Ammon's horn (tissue), 1 donor: ENCODE results near the gene HPDL.
"Not testable (repeated sequence)": the region's sequence is repeated elsewhere in the genome, so short reads cannot be mapped to it uniquely, and the experiment has no call there.

ENCODE experiments used
- DNase-seq: peaks from one replicate; pipeline ENCODE4 v3.0.0-alpha.2; 2016; ENCODE audit warnings: low spot score

HPDL gene

DNA sequence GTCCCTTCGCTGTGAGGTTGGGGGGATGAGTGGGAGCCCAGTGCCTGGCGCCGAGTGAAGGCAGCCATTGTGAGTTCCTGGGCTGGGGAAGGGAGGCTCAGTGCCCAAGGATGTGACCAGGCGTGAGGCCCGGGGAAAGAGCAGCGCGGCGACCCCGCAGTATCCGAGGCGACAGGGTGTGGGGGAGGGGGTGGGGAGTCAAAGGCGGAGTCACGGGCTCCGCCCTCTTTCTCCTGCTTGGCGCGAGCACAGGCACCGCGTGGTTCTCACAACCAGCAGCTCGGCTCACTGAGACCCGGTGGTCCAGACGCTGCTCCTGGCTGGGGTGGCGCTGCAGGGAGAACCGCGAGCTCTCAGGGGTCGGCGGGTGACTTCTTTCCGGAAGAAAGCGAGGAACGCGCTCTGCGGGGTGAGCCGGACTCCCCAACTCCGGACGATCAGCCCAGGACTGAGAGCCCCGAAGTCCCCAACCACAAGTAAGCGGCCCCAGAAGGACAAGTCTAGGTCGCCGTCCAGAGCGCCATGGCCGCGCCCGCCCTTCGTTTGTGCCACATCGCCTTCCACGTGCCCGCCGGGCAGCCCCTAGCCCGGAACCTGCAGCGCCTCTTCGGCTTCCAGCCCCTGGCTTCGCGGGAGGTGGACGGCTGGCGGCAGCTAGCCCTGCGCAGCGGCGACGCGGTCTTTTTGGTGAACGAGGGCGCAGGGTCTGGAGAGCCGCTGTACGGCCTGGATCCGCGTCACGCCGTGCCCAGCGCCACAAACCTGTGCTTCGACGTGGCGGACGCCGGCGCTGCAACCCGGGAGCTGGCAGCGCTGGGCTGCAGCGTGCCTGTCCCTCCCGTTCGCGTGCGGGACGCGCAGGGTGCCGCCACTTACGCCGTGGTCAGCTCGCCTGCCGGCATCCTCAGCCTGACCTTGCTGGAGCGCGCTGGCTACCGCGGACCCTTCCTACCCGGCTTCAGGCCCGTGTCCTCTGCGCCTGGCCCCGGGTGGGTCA is at the start of gene HPDL:
HPDL (plus strand) TSS at position 269 of the 997 bp plus-strand sequence; CDS start at position 523, 254 bp downstream.
- peak; percentile 83 for DNase-seq

DNA sequence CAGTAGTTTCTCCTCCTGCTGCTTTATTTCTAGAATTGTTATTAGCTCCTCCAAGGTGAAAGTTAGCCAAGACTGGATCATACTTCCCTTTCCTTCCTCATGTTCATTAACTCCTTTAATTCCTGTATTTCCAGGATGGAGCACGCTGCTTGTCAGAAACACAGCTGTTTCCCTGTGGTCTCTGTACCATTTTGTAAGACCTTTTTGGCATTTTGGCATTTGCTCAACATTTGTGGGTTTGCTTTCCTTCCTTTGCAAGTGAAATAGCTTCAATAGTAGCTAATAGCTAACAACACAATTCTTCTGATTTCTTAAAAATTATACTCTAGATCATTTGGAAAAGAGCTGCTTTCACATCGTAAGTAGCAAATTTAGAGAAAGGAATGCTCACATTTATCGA is 44.3 kb upstream of the HPDL start:
- no peak for DNase-seq

DNA sequence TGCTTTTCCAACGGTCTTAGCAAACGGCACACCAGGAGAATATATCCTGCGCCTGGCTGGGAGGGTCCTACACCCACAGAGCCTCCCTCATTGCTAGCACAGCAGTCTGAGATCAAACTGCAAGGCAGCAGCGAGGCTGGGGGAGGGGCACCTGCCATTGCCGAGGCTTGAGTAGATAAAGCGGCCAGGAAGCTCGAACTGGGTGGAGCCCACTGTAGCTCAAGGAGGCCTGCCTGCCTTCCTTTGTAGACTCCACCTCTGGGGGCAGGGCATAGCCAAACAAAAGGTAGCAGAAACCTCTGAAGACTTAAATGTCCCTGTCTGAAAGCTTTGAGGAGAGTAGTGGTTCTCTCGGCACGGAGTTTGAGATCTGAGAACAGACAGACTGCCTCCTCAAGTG is 41.8 kb upstream of the HPDL start:
- not testable (repeated sequence) for DNase-seq

DNA sequence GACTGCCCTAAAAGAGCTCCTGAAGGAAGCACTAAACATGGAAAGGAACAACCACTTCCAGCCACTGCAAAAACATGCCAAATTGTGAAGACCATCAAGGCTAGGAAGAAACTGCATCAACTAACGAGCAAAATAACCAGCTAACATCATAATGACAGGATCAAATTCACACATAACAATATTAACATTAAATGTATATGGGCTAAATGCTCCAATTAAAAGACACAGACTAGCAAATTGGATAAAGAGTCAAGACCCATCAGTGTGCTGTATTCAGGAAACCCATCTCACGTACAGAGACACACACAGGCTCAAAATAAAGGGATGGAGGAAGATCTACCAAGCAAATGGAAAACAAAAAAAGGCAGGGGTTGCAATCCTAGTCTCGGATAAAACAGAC is 40.2 kb upstream of the HPDL start:
- not testable (repeated sequence) for DNase-seq

DNA sequence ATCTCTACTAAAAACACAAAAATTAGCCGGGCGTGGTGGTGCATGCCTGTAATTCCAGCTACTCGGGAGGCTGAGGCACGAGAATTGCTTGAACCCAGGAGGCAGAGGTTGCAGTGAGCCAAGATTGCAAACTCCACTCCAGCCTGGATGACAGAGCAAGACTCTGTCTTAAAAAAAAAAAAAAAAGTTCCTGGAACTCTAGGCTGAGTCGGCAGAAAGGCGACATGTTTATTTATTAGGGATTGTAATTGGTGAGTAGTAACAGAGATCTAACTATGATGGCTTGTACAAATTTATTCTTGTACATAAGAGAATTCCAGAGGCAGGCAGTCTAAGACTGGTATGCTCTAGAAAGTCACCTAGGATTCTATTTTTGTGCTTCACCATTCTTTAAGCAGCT is 35.7 kb upstream of the HPDL start:
- not testable (repeated sequence) for DNase-seq

DNA sequence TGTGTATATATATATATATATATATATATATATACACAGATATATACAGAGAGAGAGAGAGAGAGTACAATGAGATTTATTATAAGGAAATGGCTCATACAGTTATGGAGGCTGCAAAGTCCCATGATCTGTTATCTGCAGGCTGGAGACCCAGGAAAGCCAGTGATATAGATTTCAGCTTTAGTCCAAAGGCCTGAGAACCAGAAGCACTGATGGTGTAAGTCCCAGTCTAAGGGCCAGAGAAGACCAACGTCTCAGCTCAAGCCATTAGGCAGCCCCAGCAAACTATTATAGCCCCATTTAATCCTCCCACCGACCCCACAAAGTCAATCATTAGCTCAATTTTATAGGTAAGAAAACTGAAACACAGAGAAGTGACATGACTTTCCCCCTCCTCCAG is 35.0 kb upstream of the HPDL start:
- no peak for DNase-seq

DNA sequence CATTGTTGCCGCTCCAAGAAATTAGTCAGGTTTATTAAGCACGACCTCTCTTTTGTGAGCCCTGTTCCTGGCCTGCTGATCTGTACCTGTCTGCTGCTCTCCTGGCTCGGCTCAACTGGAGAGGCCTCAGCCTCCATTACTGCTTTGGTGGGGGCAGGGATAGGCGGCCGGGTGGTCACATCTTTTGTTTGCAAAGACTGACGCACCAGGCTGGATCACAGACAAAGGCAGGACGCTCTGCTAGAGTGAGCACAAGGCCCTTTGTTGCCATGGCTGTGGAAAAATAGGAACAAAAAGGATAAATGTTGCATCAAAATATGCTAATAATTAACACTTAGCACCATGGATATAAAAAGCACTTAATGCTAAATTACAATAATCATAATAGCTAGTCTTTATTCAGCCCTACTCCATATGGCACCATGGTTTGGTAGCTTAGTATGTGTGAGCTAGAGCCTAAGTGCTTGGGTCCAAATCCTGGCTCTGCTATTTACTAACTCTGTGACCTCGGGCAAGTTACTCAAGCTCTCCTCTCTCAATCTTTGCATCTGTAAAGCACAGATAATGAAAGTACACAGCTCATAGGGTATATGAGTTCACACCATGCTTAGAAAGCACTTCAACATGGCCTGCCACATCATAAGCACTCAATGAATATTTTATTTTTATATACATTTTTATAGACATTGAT is 28.9 kb upstream of the HPDL start:
- peak; percentile 41 for DNase-seq

DNA sequence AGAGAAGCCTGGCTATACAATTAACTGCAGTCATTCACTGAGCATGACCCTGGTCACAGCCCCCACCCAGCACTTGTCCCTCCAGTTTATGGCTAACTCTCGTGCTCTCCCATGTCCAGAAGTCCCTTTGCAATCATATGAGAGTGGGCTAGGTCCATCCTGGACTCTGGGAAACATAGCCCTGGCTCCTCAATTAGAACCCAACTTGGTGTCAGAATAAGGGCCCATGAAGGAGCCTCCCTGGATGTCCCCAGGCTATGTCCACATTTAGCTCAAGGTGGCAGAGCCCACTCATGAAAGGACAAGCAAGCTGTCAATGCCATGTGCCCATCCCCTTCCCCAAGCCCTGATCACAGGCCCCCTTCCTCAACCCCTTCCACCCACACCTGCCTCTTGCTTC is 27.4 kb upstream of the HPDL start:
- no peak for DNase-seq

DNA sequence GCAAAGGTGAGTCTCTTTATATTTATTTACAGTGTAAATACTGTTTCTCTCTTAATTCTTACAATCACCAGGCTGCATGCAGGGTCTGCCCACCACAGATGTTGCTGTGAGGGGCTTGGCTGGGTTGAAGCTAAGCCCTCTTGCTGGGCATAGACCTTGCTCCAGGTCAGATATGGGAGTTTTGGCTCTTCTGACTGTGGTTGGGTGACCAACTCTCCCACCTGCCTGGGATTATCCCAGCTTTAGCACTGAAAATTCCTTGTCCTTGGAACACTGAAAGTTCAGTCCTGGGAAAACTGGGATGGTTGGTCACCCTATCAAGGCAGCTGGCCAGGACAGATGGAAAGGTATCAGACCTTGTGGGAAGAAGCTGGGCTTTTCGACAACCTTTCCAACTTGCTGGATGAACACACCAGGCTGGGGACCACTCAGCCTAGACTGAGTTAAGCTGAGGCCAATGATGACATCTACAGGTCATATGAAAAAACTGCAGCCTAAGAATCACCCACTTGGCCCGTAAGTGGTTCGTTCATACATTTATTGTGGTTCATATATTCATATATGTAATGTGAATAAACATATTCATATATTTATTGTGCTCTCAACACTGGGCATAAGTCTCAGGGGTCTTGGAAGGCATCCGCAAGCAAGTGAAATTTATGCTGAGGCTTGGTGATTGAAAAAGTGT is 26.6 kb upstream of the HPDL start:
- peak; percentile 88 for DNase-seq

DNA sequence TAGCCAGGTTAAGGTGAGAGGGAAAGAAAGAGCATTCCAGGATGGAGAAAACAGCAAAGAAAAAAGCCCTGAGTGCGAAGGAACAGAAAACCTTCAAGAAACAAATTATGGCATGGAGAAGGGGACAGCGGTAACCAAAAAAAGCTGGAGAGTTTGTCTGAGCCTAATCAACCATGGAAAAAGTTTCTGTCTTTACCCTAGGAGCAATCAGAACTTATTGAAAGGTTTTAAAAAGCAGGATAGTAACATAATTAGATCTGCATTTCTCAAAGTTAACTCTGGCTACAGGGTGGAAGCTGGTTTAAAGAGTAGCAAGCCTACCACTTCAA is 26.1 kb upstream of the HPDL start:
- no peak for DNase-seq

DNA sequence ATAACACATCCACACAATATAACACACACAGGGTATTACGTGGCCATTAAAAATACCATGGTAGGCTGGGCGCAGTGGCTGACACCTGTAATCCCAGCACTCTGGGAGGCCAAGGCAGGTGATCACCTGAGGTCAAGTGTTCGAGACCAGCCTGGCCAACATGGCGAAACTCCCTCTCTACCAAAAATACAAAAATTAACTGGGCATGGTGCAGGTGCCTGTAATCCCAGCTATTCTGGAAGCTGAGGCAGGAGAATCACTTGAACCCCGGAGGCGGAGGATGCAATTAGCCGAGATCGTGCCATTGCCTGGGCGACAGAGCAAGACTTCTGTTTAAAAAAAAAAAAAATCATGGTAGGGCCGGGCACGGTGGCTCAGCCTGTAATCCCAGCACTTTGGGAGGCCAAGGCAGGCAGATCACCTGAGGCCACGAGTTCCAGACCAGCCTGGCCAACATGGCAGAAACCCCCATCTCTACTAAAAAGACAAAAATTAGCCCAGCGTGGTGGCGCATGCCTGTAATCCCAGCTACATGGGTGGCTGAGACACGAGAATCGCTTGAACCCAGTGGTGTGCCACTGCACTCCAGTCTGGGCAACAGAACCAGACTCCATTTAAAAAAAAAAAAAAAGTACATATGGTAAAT is 24.1 kb upstream of the HPDL start:
- DNase-seq = no peak

DNA sequence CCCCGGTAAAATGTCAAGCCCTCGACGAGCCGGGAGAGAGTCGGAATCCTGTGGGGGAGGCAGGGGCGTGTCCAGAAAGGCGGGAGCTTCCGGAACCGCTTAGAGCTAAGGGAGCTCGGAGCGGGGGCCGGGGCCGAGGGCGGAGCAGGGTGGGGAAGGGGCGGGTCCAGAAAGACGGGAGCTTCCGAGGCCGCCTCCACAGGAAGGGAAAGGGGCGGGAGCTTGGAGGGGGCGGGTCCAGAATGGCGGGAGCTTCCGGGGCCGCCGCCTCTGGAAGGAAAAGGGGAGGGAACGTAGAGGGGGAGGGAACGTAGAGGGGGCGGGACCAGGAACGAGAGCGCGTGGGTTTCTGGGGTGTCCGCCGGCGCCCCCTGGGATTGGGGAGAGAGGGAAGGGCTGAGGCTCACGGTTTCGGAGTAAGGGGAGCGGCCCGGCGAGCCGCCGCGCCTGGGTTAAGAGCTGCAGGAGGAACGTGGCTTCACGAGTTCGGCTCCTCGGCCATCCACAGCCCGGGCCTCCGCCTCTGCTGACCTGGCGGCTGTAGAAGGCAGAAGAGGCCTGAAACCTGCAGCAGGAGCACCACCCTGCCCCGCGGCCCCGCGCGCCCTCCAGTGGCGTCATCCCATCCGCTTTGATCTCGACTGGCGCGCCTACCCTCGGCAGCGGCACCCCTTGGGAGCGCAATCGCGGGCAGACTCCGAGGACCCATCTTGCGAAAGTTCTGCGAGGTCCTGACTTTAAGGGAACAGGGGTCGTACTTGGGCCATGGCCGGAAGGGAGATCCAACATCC is 23.0 kb upstream of the HPDL start:
- peak; percentile 98 for DNase-seq

DNA sequence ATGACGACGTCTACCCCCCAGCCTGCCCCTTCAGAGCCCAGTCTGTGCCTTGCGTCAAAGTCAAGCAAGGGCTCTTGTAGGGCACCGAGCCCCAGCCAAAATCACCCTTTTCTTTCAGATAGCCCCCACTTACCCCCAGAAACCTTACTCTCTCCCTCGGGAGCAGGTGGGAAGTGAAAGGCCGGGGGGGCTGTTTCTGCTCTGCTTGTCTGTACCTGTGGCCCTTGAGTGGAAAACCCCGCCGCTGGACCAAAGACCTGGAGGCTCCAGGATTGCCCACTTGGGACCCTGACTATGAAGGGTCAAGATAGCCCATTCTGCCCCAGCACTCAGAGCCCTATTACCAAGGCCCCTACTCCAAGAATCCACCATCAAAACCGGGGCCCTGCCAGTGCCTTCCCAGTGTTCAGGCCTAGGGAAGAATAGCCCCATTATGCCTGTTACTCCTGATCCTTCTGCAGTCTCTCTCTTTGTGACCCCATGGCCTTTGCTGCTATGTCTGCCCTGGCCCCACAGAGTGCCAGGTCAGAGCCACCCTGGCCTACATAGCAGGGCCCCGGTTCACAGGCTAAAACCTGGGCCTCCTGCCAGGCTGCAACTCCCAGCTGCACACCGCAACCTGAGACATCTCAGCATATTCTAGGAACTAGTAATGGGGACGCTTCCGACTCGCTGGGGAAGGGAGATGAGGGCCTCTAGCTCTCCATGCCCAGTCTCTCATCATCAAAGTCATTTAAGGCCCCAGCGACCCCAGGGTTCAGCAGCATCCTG is 22.2 kb upstream of the HPDL start:
- DNase-seq = no peak

DNA sequence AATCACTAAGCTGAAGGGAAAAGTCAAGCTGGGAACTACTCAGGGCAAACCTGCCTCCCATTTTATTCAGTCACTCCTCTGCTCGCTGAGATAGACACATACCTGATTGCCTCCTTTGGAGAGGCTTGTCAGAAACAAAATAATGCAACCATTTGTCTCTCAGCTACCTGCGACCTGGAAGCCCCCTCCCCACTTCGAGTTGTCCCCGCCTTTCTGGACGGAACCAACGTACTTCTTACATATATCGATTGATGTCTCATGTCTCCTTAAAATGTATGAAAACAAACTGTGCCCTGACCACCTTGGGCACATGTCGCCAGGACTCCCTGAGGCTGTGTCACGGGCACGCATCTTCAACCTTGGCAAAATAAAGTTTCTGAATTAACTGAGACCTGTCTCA is 21.5 kb upstream of the HPDL start:
- no peak for DNase-seq

DNA sequence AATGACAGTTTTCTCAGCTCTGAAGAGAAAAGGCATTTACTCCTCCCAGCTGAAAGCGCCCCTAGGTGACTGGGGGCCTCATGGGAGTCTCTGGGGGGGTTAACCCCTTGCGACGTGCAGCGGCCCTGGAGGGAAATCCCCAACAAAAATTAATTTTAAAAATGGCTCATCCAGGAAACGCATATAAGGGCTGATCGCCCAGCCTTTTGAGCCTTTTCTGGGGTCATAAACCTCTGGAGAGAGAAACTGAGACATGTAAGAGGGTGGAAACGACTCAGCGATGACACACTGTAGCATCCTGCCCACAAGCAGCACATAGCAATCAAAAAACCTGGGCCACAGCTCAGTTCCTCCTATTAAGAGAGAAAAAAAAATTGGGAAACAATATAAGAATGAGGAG is 20.4 kb upstream of the HPDL start:
- DNase-seq = no peak

DNA sequence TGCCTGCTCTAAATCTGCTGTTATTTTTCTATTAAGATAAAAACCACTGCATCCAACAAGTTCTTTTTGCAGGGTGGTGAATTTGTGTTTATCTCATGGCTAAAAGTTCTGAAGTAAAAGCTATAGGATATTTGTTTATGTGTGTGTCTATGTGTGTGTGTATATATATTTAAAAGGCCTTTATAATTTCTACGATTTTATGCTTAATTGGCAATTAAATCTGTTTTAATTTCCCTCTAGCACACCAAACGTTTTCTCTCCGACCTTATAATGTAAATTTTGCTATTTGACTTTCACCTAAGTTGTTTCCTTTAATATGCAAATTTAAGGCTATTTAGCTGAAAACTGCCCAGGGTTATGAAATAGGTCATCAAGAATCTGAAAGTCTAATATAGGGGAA is 19.8 kb upstream of the HPDL start:
- no peak for DNase-seq

DNA sequence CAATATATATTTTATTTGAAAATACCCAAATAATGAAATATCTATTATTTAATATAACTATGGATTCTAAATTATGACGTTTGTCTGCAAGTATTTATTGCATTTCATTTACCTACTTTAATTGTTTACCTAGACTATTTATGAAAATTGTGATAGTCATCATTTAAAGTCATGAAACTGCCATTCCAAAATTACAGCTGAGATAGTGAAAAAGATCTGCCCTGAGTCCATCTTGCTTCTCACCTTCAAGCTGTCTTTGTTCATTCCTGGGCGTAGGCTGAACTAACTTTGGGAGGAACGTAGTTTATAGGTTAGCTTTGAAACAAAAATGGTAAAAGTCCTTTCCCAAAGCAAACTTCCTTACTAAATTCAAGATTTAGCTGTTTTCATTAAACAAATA is 12.4 kb upstream of the HPDL start:
- no peak for DNase-seq

DNA sequence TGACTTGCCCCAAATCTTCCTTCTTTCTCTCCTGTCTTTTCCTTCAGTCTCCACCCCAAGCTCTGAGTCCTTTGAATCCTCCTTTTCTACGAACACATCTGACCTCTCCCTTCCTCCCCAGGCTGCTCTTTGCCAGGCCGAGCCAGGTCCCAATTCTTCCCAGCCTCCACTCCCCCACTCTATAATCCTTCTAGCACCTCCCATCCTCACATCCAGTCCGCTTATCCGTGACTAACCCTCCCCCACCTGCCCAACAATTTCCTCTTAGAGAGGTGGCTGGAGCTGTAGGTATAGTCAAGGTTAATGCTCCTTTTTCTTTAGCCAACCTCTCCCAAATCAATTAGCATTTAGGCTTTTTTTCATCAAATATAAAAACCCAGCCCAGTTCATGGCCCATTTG is 9.5 kb upstream of the HPDL start:
- no peak for DNase-seq

DNA sequence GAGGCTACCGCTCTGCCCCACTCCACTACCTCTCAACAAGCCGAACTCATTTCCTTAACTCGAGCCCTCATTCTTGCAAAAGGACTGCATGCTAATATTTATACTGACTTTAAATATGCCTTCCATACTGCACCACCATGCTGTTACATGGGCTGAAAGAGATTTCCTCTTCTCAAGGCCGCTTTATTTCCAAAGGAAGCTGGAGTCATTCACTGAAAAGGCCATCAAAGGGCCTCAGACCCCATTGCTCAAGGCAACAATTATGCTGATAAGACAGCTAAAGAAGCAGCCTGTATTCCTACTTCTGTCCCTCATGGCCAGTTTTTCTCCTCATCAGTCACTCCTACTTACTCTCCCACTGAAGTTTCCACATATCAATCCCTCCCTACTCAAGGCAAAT is 6.9 kb upstream of the HPDL start:
- no peak for DNase-seq

DNA sequence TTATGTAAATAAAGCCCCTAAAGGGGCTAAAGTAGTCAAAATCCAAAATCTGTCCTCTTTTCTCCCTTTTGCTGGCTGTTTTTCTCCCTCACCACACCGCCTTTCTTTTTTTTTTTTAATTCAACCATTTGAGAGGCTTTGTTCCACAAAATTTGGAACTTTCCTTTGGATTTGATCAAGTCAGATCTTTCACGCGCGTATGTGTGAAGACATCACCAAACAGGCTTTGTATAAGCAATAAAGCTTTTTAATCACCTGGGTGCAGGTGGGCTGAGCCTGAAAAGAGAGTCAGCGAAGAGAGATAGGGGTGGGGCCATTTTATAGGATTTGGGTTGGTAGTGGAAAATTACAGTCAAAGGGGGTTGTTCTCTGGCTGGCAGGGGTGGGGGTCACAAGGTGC is 5.3 kb upstream of the HPDL start:
- no peak for DNase-seq
